GM18499 (cell line): Measurements from ENCODE around the gene GPR15.

Source experiments
- ATAC-seq: cut with Tn5 transposase; IDR thresholded peaks from one replicate; pipeline ENCODE4 v1.9.1; 2021; ENCODE audit warnings: moderate number of reproducible peaks; ENCODE audit not compliant: insufficient read depth, unreplicated experiment

Gene GPR15

GRCh38 chr3:98531622-98532274 lies at the start of gene GPR15:
Gene GPR15, plus strand, starts transcription at chr3:98531978. Its CDS starts 56 bp downstream, at chr3:98532034.
- peak; percentile 22 for ATAC-seq

- no peak for ATAC-seq
Measured at GRCh38 chr3:98482717-98483482, 48.9 kb upstream of the GPR15 start.

- no peak for ATAC-seq
Measured at GRCh38 chr3:98483626-98484025, 48.2 kb upstream of the GPR15 start.

GRCh38 chr3:98497381-98497780 lies 34.4 kb upstream of the GPR15 start, which contains the start of gene OR5K2:
Gene OR5K2, plus strand, starts transcription at chr3:98497681. Its CDS starts 0 bp downstream, at chr3:98497681.
- no peak for ATAC-seq

GRCh38 chr3:98500019-98500418 lies 31.8 kb upstream of the GPR15 start:
- ATAC-seq, result no peak

- no peak for ATAC-seq
Measured at GRCh38 chr3:98501270-98501669, 30.5 kb upstream of the GPR15 start.

GRCh38 chr3:98501863-98502576 lies 29.8 kb upstream of the GPR15 start:
- ATAC-seq, result no peak

GRCh38 chr3:98504539-98504938 lies 27.2 kb upstream of the GPR15 start:
- ATAC-seq, result no peak

GRCh38 chr3:98508582-98508981 lies 23.2 kb upstream of the GPR15 start:
- ATAC-seq, result no peak

GRCh38 chr3:98512576-98512975 lies 19.2 kb upstream of the GPR15 start:
- no peak for ATAC-seq

GRCh38 chr3:98513091-98513511 lies 18.7 kb upstream of the GPR15 start:
- ATAC-seq, result no peak

- no peak for ATAC-seq
Measured at GRCh38 chr3:98513736-98514135, 18.0 kb upstream of the GPR15 start.

- no peak for ATAC-seq
Measured at GRCh38 chr3:98514948-98515347, 16.8 kb upstream of the GPR15 start.

GRCh38 chr3:98518816-98519215 lies 13.0 kb upstream of the GPR15 start:
- no peak for ATAC-seq

- no peak for ATAC-seq
Measured at GRCh38 chr3:98519351-98519750, 12.4 kb upstream of the GPR15 start.

GRCh38 chr3:98521897-98522543 lies 9.8 kb upstream of the GPR15 start:
- peak; percentile 31 for ATAC-seq

- peak; percentile 76 for ATAC-seq
Measured at GRCh38 chr3:98522544-98523281, 9.1 kb upstream of the GPR15 start, which contains the start of gene CLDND1. Gene CLDND1, minus strand, starts transcription at chr3:98522902. Its CDS starts 1,478 bp downstream, at chr3:98521424.

GRCh38 chr3:98525494-98525893 lies 6.3 kb upstream of the GPR15 start:
- ATAC-seq, result no peak

- no peak for ATAC-seq
Measured at GRCh38 chr3:98528474-98529346, 3.1 kb upstream of the GPR15 start.
